Osteoblast (primary cell): ENCODE measurements around the gene DOCK7. TPM values are rescaled to one million over a fixed set of nuclear protein-coding genes. Genes with fewer than 3 reads are reported as not detected.

Experiments used
- DNase-seq: peaks from one replicate; pipeline ENCODE4 v3.0.0; 2011; ENCODE audit warnings: low spot score, mixed read lengths; ENCODE audit not compliant: insufficient read length; ENCODE audit errors: missing footprints
- H2AFZ ChIP-seq: 2 replicates; pipeline ENCODE4 v1.6.0; 2011; ENCODE audit warnings: mild to moderate bottlenecking, low read length
- H3K27ac ChIP-seq: 2 replicates; pipeline ENCODE4 v1.5.1; 2011; ENCODE audit warnings: mild to moderate bottlenecking, low read depth, low read length, moderate library complexity
- H3K27me3 ChIP-seq: 2 replicates; pipeline ENCODE4 v1.6.0; 2012; ENCODE audit warnings: mild to moderate bottlenecking, control low read depth, inconsistent platforms, low read length, moderate library complexity; ENCODE audit not compliant: insufficient read depth
- H3K36me3 ChIP-seq: 2 replicates; pipeline ENCODE4 v1.5.1; 2011; ENCODE audit warnings: mild to moderate bottlenecking, low read length, control low read depth, moderate library complexity; ENCODE audit not compliant: insufficient read depth
- H3K4me1 ChIP-seq: 2 replicates; pipeline ENCODE4 v1.5.1; 2011; ENCODE audit warnings: mild to moderate bottlenecking, low read length, control low read depth, moderate library complexity; ENCODE audit not compliant: insufficient read depth
- H3K4me2 ChIP-seq: 2 replicates; pipeline ENCODE4 v1.6.0; 2011; ENCODE audit warnings: mild to moderate bottlenecking, low read length; ENCODE audit not compliant: insufficient read depth
- H3K4me3 ChIP-seq: fragments of 200-600 bp; sonication (generic); 3 replicates; pipeline ENCODE4 v1.5.1; 2012; ENCODE audit warnings: mild to moderate bottlenecking, low read length, inconsistent platforms; ENCODE audit not compliant: insufficient read depth
- H3K79me2 ChIP-seq: 2 replicates; pipeline ENCODE4 v1.6.0; 2012; ENCODE audit warnings: mild to moderate bottlenecking, low read length, control low read depth, inconsistent platforms; ENCODE audit not compliant: insufficient read depth
- H3K9me3 ChIP-seq: 2 replicates; pipeline ENCODE4 v1.5.1; 2011; ENCODE audit warnings: low read depth, low read length, control low read depth
- H4K20me1 ChIP-seq: 2 replicates; pipeline ENCODE4 v1.6.0; 2012; ENCODE audit warnings: mild to moderate bottlenecking, low read length, control low read depth; ENCODE audit not compliant: insufficient read depth
- CTCF ChIP-seq: IDR thresholded peaks from 2 replicates; pipeline ENCODE4 v1.5.1; 2011; ENCODE audit warnings: mild to moderate bottlenecking, low read depth, low read length, moderate library complexity; ENCODE audit errors: extremely low read depth
- total RNA-seq: library from RNA; depleted of rRNA; stranded (reverse); fragments of >200 nt; gene quantifications from 2 replicates; pipeline ENCODE4 v1.2.3, GENCODE V29; 2012

Gene DOCK7
- total RNA-seq, 1 donor, result 73.8 TPM

GRCh38 chr1:62544570-62544969, 143.6 kb downstream of the DOCK7 start:
- Histone ChIP-seq H3K4me3 (no peak overlapping the region), H3K9me3 (no peaks in the 10 kb centered on the region), H4K20me1 (no peaks in the 10 kb centered on the region), H3K79me2 (no peaks in the 10 kb centered on the region), H3K4me2 (no peak overlapping the region), H2AFZ (no peak overlapping the region), H3K27ac (no peak overlapping the region), H3K27me3 (no peaks in the 10 kb centered on the region), H3K4me1 (no peaks in the 10 kb centered on the region), H3K36me3 (peaks cover 5% of the 10 kb centered on the region)
- no peak for TF ChIP-seq CTCF
- no peak for DNase-seq

GRCh38 chr1:62541048-62541447, 147.1 kb downstream of the DOCK7 start:
- Histone ChIP-seq H4K20me1 (no peaks in the 10 kb centered on the region), H3K36me3 (peaks cover 16% of the 10 kb centered on the region), H3K27me3 (no peaks in the 10 kb centered on the region), H3K4me2 (no peak overlapping the region), H2AFZ (no peak overlapping the region), H3K79me2 (no peaks in the 10 kb centered on the region), H3K4me1 (no peaks in the 10 kb centered on the region), H3K4me3 (no peak overlapping the region), H3K27ac (no peak overlapping the region), H3K9me3 (no peaks in the 10 kb centered on the region)
- TF ChIP-seq CTCF, result no peak
- no peak for DNase-seq

GRCh38 chr1:62539028-62539447, 149.1 kb downstream of the DOCK7 start:
- Histone ChIP-seq H3K4me1 (no peaks in the 10 kb centered on the region), H3K79me2 (no peaks in the 10 kb centered on the region), H3K4me2 (no peak overlapping the region), H2AFZ (no peak overlapping the region), H3K4me3 (no peak overlapping the region), H3K27me3 (no peaks in the 10 kb centered on the region), H3K9me3 (no peaks in the 10 kb centered on the region), H3K36me3 (peaks cover 16% of the 10 kb centered on the region), H3K27ac (no peak overlapping the region), H4K20me1 (no peaks in the 10 kb centered on the region)
- DNase-seq, result no peak
- TF ChIP-seq CTCF, result no peak

- Histone ChIP-seq H3K79me2 (no peaks in the 10 kb centered on the region), H4K20me1 (no peaks in the 10 kb centered on the region), H3K27ac (no peak overlapping the region), H3K4me2 (no peak overlapping the region), H3K4me1 (no peaks in the 10 kb centered on the region), H3K4me3 (no peak overlapping the region), H3K27me3 (no peaks in the 10 kb centered on the region), H2AFZ (no peak overlapping the region), H3K36me3 (peaks cover 16% of the 10 kb centered on the region), H3K9me3 (no peaks in the 10 kb centered on the region)
- no peak for DNase-seq
- TF ChIP-seq CTCF, result no peak
Observed at GRCh38 chr1:62536865-62537264, 151.3 kb downstream of the DOCK7 start.
